IMR-90 (cell line): ENCODE data around the gene OARD1. TPM values are rescaled to one million over a fixed set of nuclear protein-coding genes. Genes with fewer than 3 reads are reported as not detected.
"Not testable (repeated sequence)": the region's sequence is repeated elsewhere in the genome, so short reads cannot be mapped to it uniquely, and the experiment has no call there.

Experiments used
- ATAC-seq: fragments of 200-7000 bp; cut with Tn5 transposase; 2 replicates; pipeline ENCODE4 v1.9.1; 2020; ENCODE audit warnings: low read depth, mild to moderate bottlenecking, moderate library complexity
- BruUV-seq: library from RNA; stranded (reverse); fragments of 400-500 nt; replicated peaks from 2 replicates; lab custom pipeline; 2021; lab: Mats Ljungman, UMichigan
- CTCF ChIA-PET: fragments of 300-600 bp; formaldehyde crosslinking; extraction: SDS; loops from one replicate; lab custom pipeline; 2021; ENCODE audit warnings: antibody characterized with exemption; lab: Yijun Ruan, JAX
- POLR2A ChIA-PET: fragments of 300-600 bp; sonication (Branson Sonifier 250); formaldehyde crosslinking; loops from one replicate; lab custom pipeline; 2022; ENCODE audit warnings: antibody characterized with exemption; ENCODE audit not compliant: unreplicated experiment; lab: Charles Lee
- DNase-seq: peaks from one replicate; pipeline ENCODE4 v3.0.0; 2013
- H2AFZ ChIP-seq: replicated peaks from 2 replicates; pipeline ENCODE3; 2013; ENCODE audit warnings: low read length, mild to moderate bottlenecking; ENCODE audit not compliant: poor library complexity
- H2AK5ac ChIP-seq: 2 replicates; pipeline ENCODE4 v1.6.1; 2013; ENCODE audit warnings: low read depth, low read length, inconsistent platforms
- H2AK9ac ChIP-seq: replicated peaks from 2 replicates; pipeline ENCODE3; 2013; ENCODE audit warnings: mild to moderate bottlenecking, low read depth, low read length, moderate library complexity; ENCODE audit not compliant: poor library complexity
- H2BK120ac ChIP-seq: 2 replicates; pipeline ENCODE4 v1.6.1; 2013; ENCODE audit warnings: low read depth, low read length, inconsistent platforms
- H2BK15ac ChIP-seq: 3 replicates; pipeline ENCODE4 v1.6.1; 2013; ENCODE audit warnings: low read depth, low read length, inconsistent platforms
- H2BK20ac ChIP-seq: 2 replicates; pipeline ENCODE4 v1.6.1; 2013; ENCODE audit warnings: low read depth, mild to moderate bottlenecking, inconsistent platforms, low read length, moderate library complexity
- H2BK5ac ChIP-seq: 2 replicates; pipeline ENCODE4 v1.6.1; 2013; ENCODE audit warnings: mild to moderate bottlenecking, low read depth, low read length, inconsistent platforms; ENCODE audit not compliant: poor library complexity, severe bottlenecking
- H3K14ac ChIP-seq: replicated peaks from 2 replicates; pipeline ENCODE4 v1.6.1; 2013; ENCODE audit warnings: low read depth, low read length, inconsistent platforms
- H3K18ac ChIP-seq: 2 replicates; pipeline ENCODE4 v1.6.1; 2013; ENCODE audit warnings: low read depth, low read length, control low read depth
- H3K23ac ChIP-seq: 2 replicates; pipeline ENCODE4 v1.6.1; 2013; ENCODE audit warnings: low read depth, low read length, inconsistent platforms
- H3K27ac ChIP-seq: 2 replicates; pipeline ENCODE4 v1.5.1; 2013; ENCODE audit warnings: mild to moderate bottlenecking, control low read depth, low read length; ENCODE audit not compliant: insufficient read depth
- H3K27me3 ChIP-seq: 2 replicates; pipeline ENCODE4 v1.6.1; 2013; ENCODE audit warnings: low read length; ENCODE audit not compliant: control insufficient read depth, insufficient read depth
- H3K36me3 ChIP-seq: 2 replicates; pipeline ENCODE4 v1.6.1; 2013; ENCODE audit warnings: low read length, mixed read lengths; ENCODE audit not compliant: control insufficient read depth, insufficient read depth
- H3K4ac ChIP-seq: 2 replicates; pipeline ENCODE4 v1.6.1; 2013; ENCODE audit warnings: low read depth, low read length, inconsistent platforms
- H3K4me1 ChIP-seq: 2 replicates; pipeline ENCODE4 v1.6.1; 2013; ENCODE audit warnings: low read length, mixed read lengths; ENCODE audit not compliant: control insufficient read depth, insufficient read depth
- H3K4me2 ChIP-seq: 2 replicates; pipeline ENCODE4 v1.6.1; 2013; ENCODE audit warnings: low read depth, mild to moderate bottlenecking, control low read depth, low read length, moderate library complexity
- H3K4me3 ChIP-seq: 2 replicates; pipeline ENCODE4 v1.5.1; 2013; ENCODE audit warnings: low read depth, mild to moderate bottlenecking, control low read depth, low read length, moderate library complexity; ENCODE audit not compliant: insufficient read depth
- H3K56ac ChIP-seq: 2 replicates; pipeline ENCODE4 v1.6.1; 2013; ENCODE audit warnings: low read length, inconsistent platforms; ENCODE audit not compliant: insufficient read depth; ENCODE audit errors: extremely low read depth
- H3K79me1 ChIP-seq, 2 experiments: 2 replicates each; pipeline ENCODE4 v1.6.1; 2013; ENCODE audit warnings: low read length in 2 of 2, inconsistent platforms in 1 of 2, low read depth in 1 of 2
- H3K9ac ChIP-seq: 2 replicates; pipeline ENCODE4 v1.6.1; 2013; ENCODE audit warnings: low read depth, low read length, control low read depth
- H3K9me1 ChIP-seq: 2 replicates; pipeline ENCODE4 v1.6.1; 2013; ENCODE audit warnings: low read length, inconsistent platforms; ENCODE audit not compliant: insufficient read depth
- H3K9me3 ChIP-seq: 2 replicates; pipeline ENCODE4 v1.6.1; 2013; ENCODE audit warnings: low read length; ENCODE audit not compliant: control insufficient read depth, insufficient read depth
- H4K20me1 ChIP-seq: 2 replicates; pipeline ENCODE4 v1.6.1; 2013; ENCODE audit warnings: low read length, inconsistent platforms; ENCODE audit not compliant: insufficient read depth
- H4K5ac ChIP-seq: 2 replicates; pipeline ENCODE4 v1.6.1; 2013; ENCODE audit warnings: mild to moderate bottlenecking, low read depth, low read length, control low read depth
- H4K8ac ChIP-seq, 2 experiments: 2 replicates each; pipeline ENCODE4 v1.6.1; 2013; ENCODE audit warnings: low read depth in 2 of 2, low read length in 2 of 2, control low read depth in 1 of 2, inconsistent platforms in 1 of 2
- H4K91ac ChIP-seq: 2 replicates; pipeline ENCODE4 v1.6.1; 2013; ENCODE audit warnings: low read depth, low read length, inconsistent platforms; ENCODE audit not compliant: insufficient read depth
- CHD1 ChIP-seq: IDR thresholded peaks from 2 replicates; pipeline ENCODE4 v1.6.1; 2012; ENCODE audit warnings: low read depth, low read length, improper control_type of control experiment
- CTCF ChIP-seq: conservative IDR thresholded peaks from 2 replicates; pipeline ENCODE4 v1.5.1; 2012; ENCODE audit warnings: mild to moderate bottlenecking, low read depth, low read length, improper control_type of control experiment
- MAFK ChIP-seq: IDR thresholded peaks from 2 replicates; pipeline ENCODE4 v1.6.1; 2012; ENCODE audit warnings: low read depth, low read length, improper control_type of control experiment
- MAZ ChIP-seq: IDR thresholded peaks from 2 replicates; pipeline ENCODE4 v1.6.1; 2012; ENCODE audit warnings: low read depth, mild to moderate bottlenecking, low read length, improper control_type of control experiment, moderate library complexity, borderline replicate concordance
- WGBS, 2 experiments: methylation state at CpG; one replicate each; pipeline versions ENCODE4 v1.1.5 to v1.1.7; 2013; ENCODE audit warnings: missing lambda C conversion rate in 2 of 2; ENCODE audit not compliant: insufficient read length in 1 of 2; ENCODE audit errors: extremely low coverage in 2 of 2; 5-methylcytosine and 5-hydroxymethylcytosine counted together
- dilution Hi-C: fragments of 300-500 bp; cut with HindIII; formaldehyde crosslinking; loops from one replicate; pipeline ENCODE4 v1.14.3; 2018; ENCODE audit warnings: low sequenced_read_pairs; ENCODE audit not compliant: unreplicated experiment
- in situ Hi-C: fragments of 300-500 bp; cut with MboI; formaldehyde crosslinking; loops from 3 replicates; pipeline ENCODE4 v1.14.3; 2019; ENCODE audit warnings: low sequenced_read_pairs, inconsistent platforms, mixed read lengths
- intact Hi-C: fragments of 100-400 bp; cut with micrococcal nuclease; formaldehyde crosslinking; loops from 2 replicates; pipeline ENCODE4 v1.10.0; 2022
- polyA plus RNA-seq, 3 experiments: library from polyadenylated mRNA; depleted of rRNA; stranded (reverse); fragments of >200 nt; gene quantifications; 2 replicates each; pipeline ENCODE4 v1.2.3, GENCODE V29; 2012; ENCODE audit warnings: low replicate concordance in 1 of 3
- total RNA-seq: library from RNA; depleted of rRNA; stranded (reverse); fragments of >200 nt; gene quantifications from 2 replicates; pipeline ENCODE4 v1.2.3, GENCODE V29; 2012

OARD1 gene
- total and polyA plus RNA-seq, 2 of the 4 experiments (the other 2 are of a cell fraction) = 2.3 to 5.5 TPM

GRCh38 chr6:41017663-41018062 lies 54.5 kb downstream of the OARD1 start:
- Histone ChIP-seq H3K23ac (no peak overlapping the region), H4K20me1 (no peaks in the 10 kb centered on the region), H3K9me1 (no peaks in the 10 kb centered on the region), H4K5ac (no peak overlapping the region), H3K27ac (no peak overlapping the region), H3K79me1 (no peaks in the 10 kb centered on the region), H3K4me1 (no peaks in the 10 kb centered on the region), H3K27me3 (peaks cover 15% of the 10 kb centered on the region), H2BK20ac (no peak overlapping the region), H3K4ac (no peak overlapping the region), H2BK15ac (no peak overlapping the region), H3K56ac (no peak overlapping the region), H2BK5ac (no peak overlapping the region), H3K4me2 (no peak overlapping the region), H2BK120ac (no peak overlapping the region), H3K18ac (no peak overlapping the region), H4K91ac (no peak overlapping the region), H2AK9ac (no peak overlapping the region), H3K9ac (no peak overlapping the region), H2AFZ (no peak overlapping the region), H2AK5ac (no peak overlapping the region), H3K36me3 (no peaks in the 10 kb centered on the region), H3K4me3 (no peak overlapping the region), H3K14ac (no peak overlapping the region), H4K8ac (no peak overlapping the region), H3K9me3 (peaks cover 2% of the 10 kb centered on the region; the same call in 1 of the 2 replicates)
- TF ChIP-seq CHD1 = no peak
- TF ChIP-seq MAFK = no peak
- no peak for TF ChIP-seq CTCF
- TF ChIP-seq MAZ = no peak
- ChIA-PET CTCF (no interaction called here), POLR2A (no interaction called here)
- dilution Hi-C loops = no loop called here
- no TSS peak for BruUV-seq
- in situ Hi-C loops = no loop called here
- no peak for ATAC-seq
- DNase-seq = no peak
- intact Hi-C loops = no loop called here
- WGBS, 2 experiments = 83% methylated on average over 1 of the region's 1 CpG; no CpG with 5 or more reads in 1 of the 2 experiments

GRCh38 chr6:41015860-41016259 lies 56.3 kb downstream of the OARD1 start:
- CTCF ChIA-PET = interaction anchor here (1.3 kb wide), 1 partner anchor 121 kb away, joined by 5 read pairs; no protein-coding TSS in a partner anchor
- H3K9ac ChIP-seq, DNase-seq, in situ Hi-C loops, H4K5ac ChIP-seq, H2BK15ac ChIP-seq, H4K91ac ChIP-seq, BruUV-seq, H4K20me1 ChIP-seq, POLR2A ChIA-PET, ATAC-seq, H2AK9ac ChIP-seq, H3K9me1 ChIP-seq, H3K4me2 ChIP-seq, H3K27ac ChIP-seq, H3K79me1 ChIP-seq, H3K18ac ChIP-seq, H3K23ac ChIP-seq, H3K14ac ChIP-seq, H3K9me3 ChIP-seq, H2AFZ ChIP-seq, H3K4me1 ChIP-seq, H2AK5ac ChIP-seq, intact Hi-C loops, H3K56ac ChIP-seq, dilution Hi-C loops, H2BK120ac ChIP-seq, H2BK5ac ChIP-seq, H2BK20ac ChIP-seq, H3K4ac ChIP-seq, H4K8ac ChIP-seq, H3K4me3 ChIP-seq, H3K36me3 ChIP-seq: not testable (repeated sequence)
- H3K27me3 ChIP-seq = peaks cover 22% of the 10 kb centered on the region
- no CpG with 5 or more reads among the region's 5 CpGs for WGBS, 2 experiments
